OCI-M2 (cell line): ENCODE data around the gene FAM151B.
A peak's percentile ranks its signal among the peaks of the same experiment; 100 is the strongest.
"Not testable (repeated sequence)": the region's sequence is repeated elsewhere in the genome, so short reads cannot be mapped to it uniquely, and the experiment has no call there.

Experiments used
- DNase-seq: peaks from one replicate; lab custom pipeline; 2025; ENCODE audit not compliant: unreplicated experiment; lab: John Stamatoyannopoulos, UW

The FAM151B gene

GRCh38 chr5:80487829-80488721 lies at the start of gene FAM151B:
Gene FAM151B, plus strand, starts transcription at chr5:80488100. Its CDS starts 24 bp downstream, at chr5:80488124.
- peak; percentile 46 for DNase-seq

GRCh38 chr5:80438739-80439138 lies 49.2 kb upstream of the FAM151B start:
- no peak for DNase-seq

GRCh38 chr5:80439213-80439612 lies 48.7 kb upstream of the FAM151B start:
- DNase-seq = no peak

GRCh38 chr5:80442742-80443141 lies 45.2 kb upstream of the FAM151B start:
- DNase-seq = no peak

- no peak for DNase-seq
Measured at GRCh38 chr5:80453366-80453765, 34.5 kb upstream of the FAM151B start.

GRCh38 chr5:80463269-80463668 lies 24.6 kb upstream of the FAM151B start:
- DNase-seq = no peak

GRCh38 chr5:80466669-80467485 lies 21.0 kb upstream of the FAM151B start:
- DNase-seq = no peak

GRCh38 chr5:80468131-80468530 lies 19.8 kb upstream of the FAM151B start:
- no peak for DNase-seq

GRCh38 chr5:80470631-80471030 lies 17.3 kb upstream of the FAM151B start:
- DNase-seq = not testable (repeated sequence)

GRCh38 chr5:80474929-80475328 lies 13.0 kb upstream of the FAM151B start:
- no peak for DNase-seq

GRCh38 chr5:80479713-80480112 lies 8.2 kb upstream of the FAM151B start:
- DNase-seq = no peak

GRCh38 chr5:80480354-80480753 lies 7.5 kb upstream of the FAM151B start:
- DNase-seq = no peak

- no peak for DNase-seq
Measured at GRCh38 chr5:80481019-80481893, 6.6 kb upstream of the FAM151B start.

- no peak for DNase-seq
Measured at GRCh38 chr5:80482578-80482977, 5.3 kb upstream of the FAM151B start.

GRCh38 chr5:80483636-80484232 lies 4.2 kb upstream of the FAM151B start:
- DNase-seq = no peak

- DNase-seq = no peak
Measured at GRCh38 chr5:80487444-80487828, 464 bp upstream of the FAM151B start.

- no peak for DNase-seq
Measured at GRCh38 chr5:80491296-80491695, 3.4 kb downstream of the FAM151B start.

GRCh38 chr5:80492741-80493140 lies 4.8 kb downstream of the FAM151B start:
- no peak for DNase-seq

GRCh38 chr5:80493443-80493842 lies 5.5 kb downstream of the FAM151B start:
- DNase-seq = not testable (repeated sequence)

- DNase-seq = no peak
Measured at GRCh38 chr5:80495891-80496290, 8.0 kb downstream of the FAM151B start.

- DNase-seq = no peak
Measured at GRCh38 chr5:80502800-80503199, 14.9 kb downstream of the FAM151B start.
